Measurements from ENCODE around the gene DUSP7.

The DUSP7 gene

GRCh38 chr3:52084216-52084945 lies 28.0 kb upstream of the DUSP7 start:
- H3K27me3 ChIP-seq (ENCODE audit: control insufficient read depth, insufficient read depth, low read length), result no peaks in the 10 kb centered on the region
- H3K4me1 ChIP-seq (ENCODE audit: control insufficient read depth, insufficient read depth, low read length), result peaks cover 10% of the 10 kb centered on the region
- no peaks in the 10 kb centered on the region for H3K36me3 ChIP-seq (ENCODE audit: control insufficient read depth, insufficient read depth, low read length)
- no peaks in the 10 kb centered on the region for H3K9me3 ChIP-seq (ENCODE audit: control insufficient read depth, low read length)
- H3K4me3 ChIP-seq (ENCODE audit: low read length), result no peak overlapping the region
- H3K9ac ChIP-seq (ENCODE audit: low read length), result no peak overlapping the region

DNA sequence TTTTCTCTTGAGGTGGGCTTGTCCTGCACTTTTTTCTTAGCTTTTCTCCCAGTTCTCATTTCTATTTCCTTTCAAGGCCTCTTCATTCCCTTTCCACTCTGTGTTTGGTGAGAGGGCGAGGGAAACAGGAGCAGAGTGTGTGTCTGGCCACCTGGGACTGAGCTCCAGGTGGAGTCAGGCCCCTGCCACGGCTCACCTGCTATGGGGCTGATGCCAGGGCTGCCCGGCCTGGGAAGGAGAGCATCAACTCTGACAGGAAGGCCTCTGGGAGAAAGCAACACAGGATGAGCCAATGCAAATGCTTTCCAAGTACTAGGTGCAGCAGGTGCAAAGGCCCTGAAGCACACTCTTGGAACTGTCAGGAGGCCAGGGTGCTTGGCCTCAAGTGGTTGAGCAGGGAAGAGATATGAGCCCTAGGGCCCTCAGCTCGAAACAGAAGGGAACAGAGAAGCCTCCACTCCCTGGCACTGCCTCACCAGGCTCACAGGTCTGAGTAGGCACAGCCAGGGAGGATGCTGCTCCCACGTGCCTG lies 27.3 kb upstream of the DUSP7 start:
- no peak overlapping the region for H3K9ac ChIP-seq (ENCODE audit: low read length)
- no peaks in the 10 kb centered on the region for H3K27me3 ChIP-seq (ENCODE audit: control insufficient read depth, insufficient read depth, low read length)
- no peaks in the 10 kb centered on the region for H3K36me3 ChIP-seq (ENCODE audit: control insufficient read depth, insufficient read depth, low read length)
- no peak overlapping the region for H3K4me3 ChIP-seq (ENCODE audit: low read length)
- no peaks in the 10 kb centered on the region for H3K9me3 ChIP-seq (ENCODE audit: control insufficient read depth, low read length)
- H3K4me1 ChIP-seq (ENCODE audit: control insufficient read depth, insufficient read depth, low read length), result peaks cover 10% of the 10 kb centered on the region

DNA sequence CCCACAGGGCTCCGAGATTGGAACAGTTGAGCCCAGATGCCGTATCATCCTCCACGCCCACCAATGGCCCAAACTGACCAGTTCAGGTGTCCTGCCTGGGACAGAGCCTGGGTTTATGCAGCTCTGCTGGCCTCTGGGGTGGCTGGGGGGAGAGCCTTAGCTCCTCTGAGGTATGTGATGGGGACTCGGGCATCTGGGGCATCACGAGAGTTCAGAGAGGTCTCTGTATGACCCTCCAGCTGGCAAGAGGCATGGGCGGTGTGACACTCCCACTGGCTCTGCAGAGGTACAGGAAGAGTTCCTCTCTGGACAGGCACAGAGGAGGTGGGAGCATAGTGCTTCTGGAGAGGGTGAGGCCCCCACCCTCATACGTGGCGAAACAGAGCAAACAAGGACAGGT lies 26.6 kb upstream of the DUSP7 start:
- Histone ChIP-seq H3K9ac (ENCODE audit: low read length) (no peak overlapping the region), H3K9me3 (ENCODE audit: control insufficient read depth, low read length) (no peaks in the 10 kb centered on the region), H3K4me3 (ENCODE audit: low read length) (no peak overlapping the region), H3K27me3 (ENCODE audit: control insufficient read depth, insufficient read depth, low read length) (no peaks in the 10 kb centered on the region), H3K4me1 (ENCODE audit: control insufficient read depth, insufficient read depth, low read length) (peaks cover 5% of the 10 kb centered on the region), H3K36me3 (ENCODE audit: control insufficient read depth, insufficient read depth, low read length) (no peaks in the 10 kb centered on the region)

DNA sequence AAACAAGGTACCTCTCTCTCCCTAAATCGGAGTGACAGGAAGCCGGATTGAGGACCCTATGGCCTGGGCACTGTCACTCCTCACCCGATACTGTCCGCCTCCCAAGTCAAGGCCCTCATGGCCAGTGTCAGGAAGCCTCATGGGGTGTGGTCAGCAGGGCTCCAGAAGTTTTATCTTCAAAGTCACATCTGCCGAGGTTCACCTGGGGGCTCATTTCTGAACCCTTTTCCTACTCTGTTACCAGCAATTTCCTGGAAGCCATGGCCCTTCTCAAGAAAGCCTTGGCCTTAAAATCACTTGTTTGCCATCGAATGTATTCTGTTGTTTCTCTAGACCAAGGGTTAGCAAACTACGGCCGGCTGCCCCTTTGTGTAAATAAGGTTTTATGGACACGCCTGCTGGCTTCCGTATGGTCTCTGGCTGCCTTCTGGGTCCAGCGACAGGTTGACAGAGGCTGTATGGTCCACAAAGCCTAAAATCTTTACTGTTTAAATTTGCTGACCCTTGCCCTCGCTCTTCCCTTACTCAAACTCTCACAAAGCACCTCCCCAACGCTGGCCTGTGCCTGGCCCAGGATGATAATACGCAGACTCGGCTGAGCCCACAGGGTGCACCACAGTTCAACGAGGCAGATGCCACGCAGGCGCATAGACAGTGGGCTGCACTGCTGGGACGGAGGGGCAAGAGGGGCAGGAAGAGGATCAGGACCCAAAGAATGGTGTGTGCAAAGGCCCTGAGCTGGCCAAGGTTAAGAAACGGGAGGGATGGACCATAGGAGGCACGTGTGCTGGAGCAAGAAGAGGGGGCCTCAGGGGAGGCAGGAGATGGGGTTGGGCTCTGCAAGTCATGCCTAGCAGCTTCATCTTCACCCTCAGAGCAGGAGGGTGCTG lies 24.7 kb upstream of the DUSP7 start:
- H3K4me3 ChIP-seq (ENCODE audit: low read length), result no peak overlapping the region
- H3K9me3 ChIP-seq (ENCODE audit: control insufficient read depth, low read length), result no peaks in the 10 kb centered on the region
- no peak overlapping the region for H3K9ac ChIP-seq (ENCODE audit: low read length)
- H3K4me1 ChIP-seq (ENCODE audit: control insufficient read depth, insufficient read depth, low read length), result peaks cover 5% of the 10 kb centered on the region
- H3K36me3 ChIP-seq (ENCODE audit: control insufficient read depth, insufficient read depth, low read length), result no peaks in the 10 kb centered on the region
- no peaks in the 10 kb centered on the region for H3K27me3 ChIP-seq (ENCODE audit: control insufficient read depth, insufficient read depth, low read length)

- no peak overlapping the region for H3K9ac ChIP-seq (ENCODE audit: low read length)
- H3K4me1 ChIP-seq (ENCODE audit: control insufficient read depth, insufficient read depth, low read length), result peaks cover 5% of the 10 kb centered on the region
- H3K36me3 ChIP-seq (ENCODE audit: control insufficient read depth, insufficient read depth, low read length), result no peaks in the 10 kb centered on the region
- H3K9me3 ChIP-seq (ENCODE audit: control insufficient read depth, low read length), result no peaks in the 10 kb centered on the region
- H3K4me3 ChIP-seq (ENCODE audit: low read length), result no peak overlapping the region
- no peaks in the 10 kb centered on the region for H3K27me3 ChIP-seq (ENCODE audit: control insufficient read depth, insufficient read depth, low read length)
Observed at GRCh38 chr3:52079958-52080357, 23.6 kb upstream of the DUSP7 start.

GRCh38 chr3:52078781-52079560 lies 22.6 kb upstream of the DUSP7 start:
- peaks cover 5% of the 10 kb centered on the region for H3K4me1 ChIP-seq (ENCODE audit: control insufficient read depth, insufficient read depth, low read length)
- H3K4me3 ChIP-seq (ENCODE audit: low read length), result no peak overlapping the region
- H3K9ac ChIP-seq (ENCODE audit: low read length), result no peak overlapping the region
- H3K36me3 ChIP-seq (ENCODE audit: control insufficient read depth, insufficient read depth, low read length), result no peaks in the 10 kb centered on the region
- H3K9me3 ChIP-seq (ENCODE audit: control insufficient read depth, low read length), result no peaks in the 10 kb centered on the region
- H3K27me3 ChIP-seq (ENCODE audit: control insufficient read depth, insufficient read depth, low read length), result no peaks in the 10 kb centered on the region

- Histone ChIP-seq H3K4me3 (ENCODE audit: low read length) (no peak overlapping the region), H3K4me1 (ENCODE audit: control insufficient read depth, insufficient read depth, low read length) (peaks cover 5% of the 10 kb centered on the region), H3K9ac (ENCODE audit: low read length) (no peak overlapping the region), H3K9me3 (ENCODE audit: control insufficient read depth, low read length) (no peaks in the 10 kb centered on the region), H3K36me3 (ENCODE audit: control insufficient read depth, insufficient read depth, low read length) (no peaks in the 10 kb centered on the region), H3K27me3 (ENCODE audit: control insufficient read depth, insufficient read depth, low read length) (no peaks in the 10 kb centered on the region)
Observed at GRCh38 chr3:52077925-52078324, 21.6 kb upstream of the DUSP7 start.

DNA sequence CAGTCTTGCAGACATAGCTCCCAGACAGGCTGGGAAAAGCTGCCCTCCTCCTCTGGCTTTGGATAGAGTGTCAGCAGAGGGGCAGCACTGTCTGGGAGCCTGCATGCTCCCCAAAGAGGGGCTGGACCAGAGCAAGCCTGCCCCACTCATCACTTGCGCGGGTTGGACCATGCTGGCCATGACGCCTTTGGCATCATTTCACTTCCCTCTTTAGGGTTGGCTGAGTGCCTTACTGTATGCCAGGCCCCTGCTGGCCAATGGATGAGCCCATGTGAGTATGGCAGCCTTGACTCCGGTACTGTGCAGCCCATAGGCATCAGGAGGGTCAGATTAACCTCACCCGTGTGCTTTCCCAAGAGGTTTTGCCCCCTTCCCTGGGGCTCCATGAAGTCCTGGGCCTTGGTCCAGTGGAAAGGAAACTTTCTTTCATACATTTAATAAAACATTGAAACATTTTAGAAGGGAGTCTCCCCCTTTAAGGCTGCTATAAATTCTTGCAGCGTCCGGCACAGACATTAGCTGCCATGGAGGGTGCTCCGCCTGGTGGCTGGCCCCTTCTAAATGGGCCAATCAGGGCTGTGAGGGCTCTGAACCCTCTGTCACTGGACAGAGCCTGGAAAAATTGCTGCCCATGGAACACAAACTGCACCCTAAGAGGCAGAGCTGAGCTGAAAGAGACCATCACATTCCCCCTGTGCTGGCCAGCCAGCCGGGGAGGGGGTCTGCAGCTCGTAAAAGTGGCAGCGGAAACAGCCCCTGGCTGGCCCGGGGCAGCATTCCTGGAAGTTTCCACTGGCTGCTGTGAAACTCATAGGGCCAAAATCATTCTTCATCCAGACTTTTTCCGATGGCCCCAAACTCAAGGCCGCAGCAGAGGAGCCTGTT lies 20.8 kb upstream of the DUSP7 start:
- Histone ChIP-seq H3K36me3 (ENCODE audit: control insufficient read depth, insufficient read depth, low read length) (no peaks in the 10 kb centered on the region), H3K27me3 (ENCODE audit: control insufficient read depth, insufficient read depth, low read length) (no peaks in the 10 kb centered on the region), H3K4me3 (ENCODE audit: low read length) (no peak overlapping the region), H3K9ac (ENCODE audit: low read length) (no peak overlapping the region), H3K9me3 (ENCODE audit: control insufficient read depth, low read length) (no peaks in the 10 kb centered on the region), H3K4me1 (ENCODE audit: control insufficient read depth, insufficient read depth, low read length) (peaks cover 5% of the 10 kb centered on the region)

- no peak overlapping the region for H3K4me3 ChIP-seq (ENCODE audit: low read length)
- H3K9me3 ChIP-seq (ENCODE audit: control insufficient read depth, low read length), result no peaks in the 10 kb centered on the region
- H3K27me3 ChIP-seq (ENCODE audit: control insufficient read depth, insufficient read depth, low read length), result no peaks in the 10 kb centered on the region
- H3K4me1 ChIP-seq (ENCODE audit: control insufficient read depth, insufficient read depth, low read length), result no peaks in the 10 kb centered on the region
- no peaks in the 10 kb centered on the region for H3K36me3 ChIP-seq (ENCODE audit: control insufficient read depth, insufficient read depth, low read length)
- no peak overlapping the region for H3K9ac ChIP-seq (ENCODE audit: low read length)
Observed at GRCh38 chr3:52073490-52073889, 17.1 kb upstream of the DUSP7 start.

GRCh38 chr3:52072471-52072870 lies 16.1 kb upstream of the DUSP7 start:
- no peaks in the 10 kb centered on the region for H3K9me3 ChIP-seq (ENCODE audit: control insufficient read depth, low read length)
- no peaks in the 10 kb centered on the region for H3K4me1 ChIP-seq (ENCODE audit: control insufficient read depth, insufficient read depth, low read length)
- no peaks in the 10 kb centered on the region for H3K27me3 ChIP-seq (ENCODE audit: control insufficient read depth, insufficient read depth, low read length)
- H3K9ac ChIP-seq (ENCODE audit: low read length), result no peak overlapping the region
- no peaks in the 10 kb centered on the region for H3K36me3 ChIP-seq (ENCODE audit: control insufficient read depth, insufficient read depth, low read length)
- H3K4me3 ChIP-seq (ENCODE audit: low read length), result no peak overlapping the region

- Histone ChIP-seq H3K9me3 (ENCODE audit: control insufficient read depth, low read length) (no peaks in the 10 kb centered on the region), H3K4me3 (ENCODE audit: low read length) (no peak overlapping the region), H3K9ac (ENCODE audit: low read length) (no peak overlapping the region)
Observed at GRCh38 chr3:52072020-52072419, 15.6 kb upstream of the DUSP7 start.

More at GRCh38 chr3:52072020-52072419, 15.6 kb upstream of the DUSP7 start:
- H3K27me3 ChIP-seq (ENCODE audit: control insufficient read depth, insufficient read depth, low read length), result no peaks in the 10 kb centered on the region
- no peaks in the 10 kb centered on the region for H3K4me1 ChIP-seq (ENCODE audit: control insufficient read depth, insufficient read depth, low read length)
- no peaks in the 10 kb centered on the region for H3K36me3 ChIP-seq (ENCODE audit: control insufficient read depth, insufficient read depth, low read length)

Measured in mucosa of stomach (tissue), 1 donor.